H1 (cell line): Measurements from ENCODE around the gene NUMB. TPM values are rescaled to one million over a fixed set of nuclear protein-coding genes. Genes with fewer than 3 reads are reported as not detected.
A peak's percentile ranks its signal among the peaks of the same experiment; 100 is the strongest.

Experiments
- CTCF ChIA-PET: fragments of 300-600 bp; sonication (Branson Sonifier 250); formaldehyde crosslinking; loops from one replicate; lab custom pipeline; 2021; ENCODE audit not compliant: partially characterized antibody; lab: Charles Lee
- POLR2A ChIA-PET: fragments of 300-600 bp; sonication (Branson Sonifier 250); formaldehyde crosslinking; loops from one replicate; lab custom pipeline; 2021; ENCODE audit warnings: inconsistent platforms; ENCODE audit not compliant: partially characterized antibody; lab: Charles Lee
- DNase-seq, 2 experiments: peaks; one replicate each; pipeline versions ENCODE4 v3.0.0 to v3.0.0-alpha.2; 2010 to 2022; ENCODE audit warnings: low spot score in 2 of 2, low read depth in 1 of 2, mixed read lengths in 1 of 2
- FAIRE-seq: peaks from 2 replicates; lab custom pipeline; 2011; peaks lifted over from hg19 to GRCh38; lab: Jason Lieb, UNC
- H2AFZ ChIP-seq: 2 replicates; pipeline ENCODE4 v1.8.1; 2012; ENCODE audit warnings: low read length, inconsistent platforms
- H2AK5ac ChIP-seq: 2 replicates; pipeline ENCODE4 v1.6.1; 2013; ENCODE audit warnings: low read depth, low read length
- H2BK120ac ChIP-seq: replicated peaks from 2 replicates; pipeline ENCODE3; 2013; ENCODE audit warnings: low read depth, low read length, inconsistent platforms
- H2BK12ac ChIP-seq: 2 replicates; pipeline ENCODE4 v1.6.1; 2013; ENCODE audit warnings: low read depth, low read length
- H2BK15ac ChIP-seq: 2 replicates; pipeline ENCODE4 v1.6.1; 2013; ENCODE audit warnings: low read length
- H2BK20ac ChIP-seq: 2 replicates; pipeline ENCODE4 v1.6.1; 2013; ENCODE audit warnings: low read length
- H2BK5ac ChIP-seq: 2 replicates; pipeline ENCODE4 v1.6.1; 2013; ENCODE audit warnings: low read depth, low read length
- H3K14ac ChIP-seq: 2 replicates; pipeline ENCODE4 v1.6.1; 2013; ENCODE audit warnings: inconsistent platforms; ENCODE audit not compliant: insufficient read length
- H3K18ac ChIP-seq: 2 replicates; pipeline ENCODE4 v1.6.1; 2013; ENCODE audit warnings: low read length; ENCODE audit errors: extremely low read depth
- H3K23ac ChIP-seq: 2 replicates; pipeline ENCODE4 v1.6.1; 2013; ENCODE audit warnings: inconsistent platforms; ENCODE audit not compliant: insufficient read length
- H3K23me2 ChIP-seq: 2 replicates; pipeline ENCODE4 v1.6.1; 2013; ENCODE audit warnings: low read depth, low read length
- H3K27ac ChIP-seq: 2 replicates; pipeline ENCODE4 v1.6.1; 2011; ENCODE audit warnings: low read depth, low read length, inconsistent platforms
- H3K27me3 ChIP-seq, 4 experiments: replicated peaks in 1 of 4; 1 replicate in 1 of 4; 2 replicates in 3 of 4; pipeline versions ENCODE4 v1.6.1 to v1.8.1; 2011 to 2013; ENCODE audit warnings: low read length in 3 of 4, mild to moderate bottlenecking in 3 of 4, inconsistent platforms in 2 of 4, mixed read lengths in 2 of 4, moderate library complexity in 1 of 4; ENCODE audit not compliant: control insufficient read depth in 3 of 4, insufficient read depth in 3 of 4; ENCODE audit errors: extremely low read depth in 1 of 4
- H3K36me3 ChIP-seq, 4 experiments: 2 replicates each; pipeline versions ENCODE4 v1.6.1 to v1.8.1; 2011 to 2013; ENCODE audit warnings: mild to moderate bottlenecking in 4 of 4, low read length in 3 of 4, moderate library complexity in 2 of 4, control low read depth in 1 of 4, inconsistent platforms in 1 of 4; ENCODE audit not compliant: insufficient read depth in 4 of 4, control insufficient read depth in 2 of 4
- H3K4ac ChIP-seq: replicated peaks from 2 replicates; pipeline ENCODE3; 2013; ENCODE audit warnings: low read length, low read depth, mixed read lengths, inconsistent platforms; ENCODE audit not compliant: insufficient read length
- H3K4me1 ChIP-seq, 4 experiments: replicated peaks in 1 of 4; 1 replicate in 1 of 4; 2 replicates in 3 of 4; pipeline versions ENCODE4 v1.6.1 to v1.8.1; 2011 to 2013; ENCODE audit warnings: low read length in 3 of 4, inconsistent platforms in 2 of 4, mixed read lengths in 1 of 4; ENCODE audit not compliant: insufficient read depth in 4 of 4, control insufficient read depth in 3 of 4
- H3K4me2 ChIP-seq, 2 experiments: 2 replicates each; pipeline versions ENCODE4 v1.6.1 to v1.8.1; 2011 to 2013; ENCODE audit warnings: low read depth in 2 of 2, low read length in 2 of 2, control low read depth in 1 of 2, inconsistent platforms in 1 of 2, mild to moderate bottlenecking in 1 of 2; ENCODE audit not compliant: insufficient read depth in 1 of 2
- H3K4me3 ChIP-seq, 4 experiments: fragments of 200-600, 300-600 bp in 1 of 4; sonication (generic), shearing (Covaris generic), sonication (Bioruptor Twin) in 1 of 4; 2 replicates each; pipeline versions ENCODE4 v1.5.1 to v1.8.1; 2011 to 2016; ENCODE audit warnings: low read length in 4 of 4, low read depth in 3 of 4, control low read depth in 2 of 4, inconsistent platforms in 2 of 4, mild to moderate bottlenecking in 2 of 4, mixed read lengths in 1 of 4, moderate library complexity in 1 of 4; ENCODE audit not compliant: insufficient read depth in 2 of 4; ENCODE audit errors: extremely low read depth in 1 of 4
- H3K56ac ChIP-seq: replicated peaks from 2 replicates; pipeline ENCODE3; 2013; ENCODE audit warnings: low read depth, mild to moderate bottlenecking, mixed read lengths, low read length, inconsistent platforms; ENCODE audit not compliant: insufficient read length
- H3K79me1 ChIP-seq: 2 replicates; pipeline ENCODE4 v1.6.1; 2013; ENCODE audit warnings: low read depth, low read length, control low read depth
- H3K79me2 ChIP-seq, 2 experiments: 2 replicates each; pipeline versions ENCODE4 v1.6.1 to v1.8.1; 2012 to 2013; ENCODE audit warnings: low read length in 2 of 2, mild to moderate bottlenecking in 2 of 2, inconsistent platforms in 1 of 2; ENCODE audit not compliant: insufficient read depth in 2 of 2, control insufficient read depth in 1 of 2
- H3K9ac ChIP-seq, 4 experiments: replicated peaks in 1 of 4; 1 replicate in 1 of 4; 2 replicates in 3 of 4; pipeline versions ENCODE4 v1.6.1 to v1.8.1; 2011 to 2013; ENCODE audit warnings: low read depth in 3 of 4, low read length in 3 of 4, control low read depth in 2 of 4, mild to moderate bottlenecking in 2 of 4, moderate library complexity in 2 of 4, inconsistent platforms in 1 of 4; ENCODE audit errors: extremely low read depth in 1 of 4
- H3K9me3 ChIP-seq, 2 experiments: 2 replicates each; pipeline versions ENCODE4 v1.6.1 to v1.8.1; 2012 to 2013; ENCODE audit warnings: mild to moderate bottlenecking in 2 of 2, moderate library complexity in 2 of 2, control low read depth in 1 of 2, inconsistent platforms in 1 of 2, low read depth in 1 of 2, low read length in 1 of 2, mixed read lengths in 1 of 2; ENCODE audit not compliant: insufficient read depth in 2 of 2
- H4K20me1 ChIP-seq, 2 experiments: replicated peaks in 1 of 2; 2 replicates each; pipeline versions ENCODE3 to v1.8.1; 2011 to 2013; ENCODE audit warnings: inconsistent platforms in 2 of 2, low read length in 2 of 2, mild to moderate bottlenecking in 1 of 2; ENCODE audit not compliant: insufficient read depth in 2 of 2, control insufficient read depth in 1 of 2
- H4K5ac ChIP-seq: 2 replicates; pipeline ENCODE4 v1.6.1; 2013; ENCODE audit warnings: low read length, low read depth, mixed read lengths, inconsistent platforms; ENCODE audit not compliant: insufficient read length
- H4K8ac ChIP-seq: 2 replicates; pipeline ENCODE4 v1.8.0; 2013; ENCODE audit warnings: mild to moderate bottlenecking, moderate library complexity, low read length, inconsistent platforms; ENCODE audit not compliant: insufficient read depth; ENCODE audit errors: extremely low read depth
- H4K91ac ChIP-seq: replicated peaks from 2 replicates; pipeline ENCODE3; 2013; ENCODE audit warnings: low read length, mixed read lengths, inconsistent platforms; ENCODE audit not compliant: insufficient read length
- ASH2L ChIP-seq: fragments of 200-600, 300-600 bp; sonication (generic); IDR thresholded peaks from one replicate; pipeline ENCODE4 v1.7.1; 2017; ENCODE audit warnings: low read length
- GABPA ChIP-seq: IDR thresholded peaks from 2 replicates; pipeline ENCODE4 v1.6.1; 2011; ENCODE audit warnings: mild to moderate bottlenecking, low read length, moderate library complexity, borderline replicate concordance; ENCODE audit not compliant: insufficient read depth
- KDM1A ChIP-seq: fragments of 200-600, 300-600 bp; sonication (generic); IDR thresholded peaks from 2 replicates; pipeline ENCODE4 v1.7.1; 2016; ENCODE audit warnings: mild to moderate bottlenecking, low read length, borderline replicate concordance
- POLR2AphosphoS5 ChIP-seq: IDR thresholded peaks from 2 replicates; pipeline ENCODE4 v1.6.1; 2011; ENCODE audit warnings: low read depth, low read length
- SIN3A ChIP-seq, 2 experiments: IDR thresholded peaks in 1 of 2; conservative IDR thresholded peaks in 1 of 2; 2 replicates each; pipeline ENCODE4 v1.6.1; 2011 to 2012; ENCODE audit warnings: low read length in 2 of 2, improper control_type of control experiment in 1 of 2, low read depth in 1 of 2, mild to moderate bottlenecking in 1 of 2
- SUZ12 ChIP-seq: fragments of 200-600 bp; sonication (generic); IDR thresholded peaks from 2 replicates; pipeline ENCODE4 v1.6.1; 2012; ENCODE audit warnings: mild to moderate bottlenecking, inconsistent platforms, low read length, moderate library complexity, mixed read lengths
- TAF1 ChIP-seq: IDR thresholded peaks from 2 replicates; pipeline ENCODE4 v1.6.1; 2011; ENCODE audit warnings: mild to moderate bottlenecking, low read depth, low read length
- YY1 ChIP-seq: IDR thresholded peaks from 2 replicates; pipeline ENCODE4 v1.6.1; 2011; ENCODE audit warnings: low read depth, mild to moderate bottlenecking, low read length
- WGBS, 2 experiments: shearing (Covaris generic) in 1 of 2; methylation state at CpG; one replicate each; pipeline versions ENCODE4 v1.1.6 to v1.1.7; 2013 to 2015; ENCODE audit warnings: low lambda C conversion rate in 2 of 2, mixed read lengths in 2 of 2, inconsistent platforms in 1 of 2, low coverage in 1 of 2, missing lambda C conversion rate in 1 of 2; ENCODE audit not compliant: insufficient replicate concordance in 2 of 2, insufficient coverage in 1 of 2, insufficient read length in 1 of 2; ENCODE audit errors: extremely low coverage in 1 of 2, missing lambda C conversion rate in 1 of 2; 5-methylcytosine and 5-hydroxymethylcytosine counted together
- polyA plus RNA-seq, 7 experiments: library from polyadenylated mRNA; depleted of rRNA in 3 of 7; stranded (reverse) in 5 of 7; unstranded in 2 of 7; fragments of >200 nt in 5 of 7; fragments of 200-250 nt in 2 of 7; gene quantifications; 1 replicate in 5 of 7; 2 replicates in 1 of 7; 4 replicates in 1 of 7; pipeline versions ENCODE4 v1.2.1 to v1.2.3, GENCODE V29; 2011 to 2013; ENCODE audit warnings: missing spikeins in 2 of 7, mixed read lengths in 2 of 7
- total RNA-seq: library from RNA; stranded (reverse); fragmentation: NEBNext Ultra II Directional; extraction: Animal tissue kit (Norgen Biotek cat#: 25700); gene quantifications from 2 replicates; pipeline ENCODE4 v1.2.1, GENCODE V29; 2021
- TF ChIP-seq, protein P1 (sequence below): IDR thresholded peaks from 2 replicates; pipeline ENCODE4 v1.6.1; 2012; ENCODE audit warnings: inconsistent platforms

Gene NUMB
- total and polyA plus RNA-seq, 2 of the 8 experiments (the other 6 are each of a cell fraction or from before 2014, with no cell fraction given), result 54.3 to 78.1 TPM

DNA sequence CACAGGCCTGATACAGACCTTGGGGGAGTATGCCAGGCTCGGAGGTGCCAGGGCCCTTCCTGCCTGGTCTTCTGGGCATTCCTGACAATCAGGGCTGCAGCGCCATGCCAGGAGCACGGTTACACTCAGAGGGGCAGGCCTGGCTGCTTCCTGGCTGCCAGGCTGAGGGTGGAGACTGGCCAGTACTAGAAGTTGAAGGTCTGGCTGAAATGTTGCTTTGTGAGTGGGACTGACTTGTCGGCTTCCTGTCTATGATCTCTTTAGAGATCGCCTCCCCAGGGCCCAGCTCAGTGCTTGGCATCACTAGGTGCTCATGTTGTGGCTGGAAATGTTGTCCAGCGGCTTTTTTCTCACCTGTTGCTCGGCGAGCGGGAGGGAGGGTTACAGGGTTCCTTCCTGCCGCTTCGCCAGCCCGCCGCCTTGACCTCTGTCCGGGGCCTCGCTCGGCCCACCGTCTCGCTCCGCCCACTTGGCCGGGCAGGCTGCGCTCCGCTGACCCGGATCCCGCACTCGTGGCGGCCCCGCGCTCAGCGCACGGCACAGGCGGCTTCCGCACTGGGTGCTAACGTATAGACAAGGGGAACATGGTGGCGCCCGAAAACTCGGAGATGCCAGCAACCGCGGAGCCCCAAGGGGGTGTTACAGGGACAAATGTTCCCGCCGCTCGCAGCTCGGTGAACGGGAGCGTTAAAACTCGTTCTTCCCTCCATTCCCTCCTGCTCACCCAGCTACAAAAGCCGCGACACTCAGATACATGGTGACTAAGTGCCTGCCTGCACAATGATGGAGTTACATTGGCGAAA is 188.4 kb downstream of the NUMB start:
- H4K20me1 ChIP-seq, result no peaks in the 10 kb centered on the region
- peak overlapping the region; percentile 61 to 63 for H3K4me2 ChIP-seq
- no peak overlapping the region for H4K5ac ChIP-seq
- H3K79me2 ChIP-seq, result no peaks in the 10 kb centered on the region
- 0 out of 2 replicates have a peak overlapping the region, but pooled peaks have one; percentile 6 for H2AFZ ChIP-seq
- no peak overlapping the region for H2BK12ac ChIP-seq
- no peak overlapping the region for H2BK120ac ChIP-seq
- POLR2A ChIA-PET, result interaction anchor here (1.0 to 2.1 kb wide), 3 partner anchors 8 to 90 kb away, joined by 3 to 6 read pairs (median 5); no protein-coding TSS in a partner anchor
- H2BK20ac ChIP-seq, result no peak overlapping the region
- peak overlapping the region; percentile 65; the same call in 1 of the 2 replicates for H4K8ac ChIP-seq
- 0 out of 2 replicates have a peak overlapping the region, but pooled peaks have one; percentile 56 for H3K18ac ChIP-seq
- no peak overlapping the region for H3K27ac ChIP-seq
- H3K36me3 ChIP-seq, result peaks cover 6 to 40% (median 13%) of the 10 kb centered on the region in 4 experiments; a peak in 7 of 8 replicates
- no peak overlapping the region for H3K23ac ChIP-seq
- H3K27me3 ChIP-seq, result peaks cover 0 to 4% (median 0%) of the 10 kb centered on the region in 4 experiments; a peak in 1 of 7 replicates
- no peaks in the 10 kb centered on the region; the same call in 1 of the 2 replicates for H3K23me2 ChIP-seq
- CTCF ChIA-PET, result interaction anchor here (0.5 to 2.4 kb wide), 9 partner anchors 16 to 203 kb away, joined by 3 to 23 read pairs (median 4); no protein-coding TSS in a partner anchor
- H3K9ac ChIP-seq, result no peak overlapping the region; a peak in 2 of 7 replicates
- DNase-seq (no peak), FAIRE-seq (no peak)
- H3K79me1 ChIP-seq, result no peaks in the 10 kb centered on the region
- no peak overlapping the region for H2BK15ac ChIP-seq
- no peaks in the 10 kb centered on the region for H3K9me3 ChIP-seq
- no peak overlapping the region for H3K14ac ChIP-seq
- H3K4me1 ChIP-seq, result peaks cover 0 to 6% (median 3%) of the 10 kb centered on the region in 4 experiments; a peak in 5 of 7 replicates
- H3K4ac ChIP-seq, result no peak overlapping the region
- H2BK5ac ChIP-seq, result no peak overlapping the region; the same call in 1 of the 2 replicates
- no peak overlapping the region for H2AK5ac ChIP-seq
- WGBS, 2 experiments, result 43% methylated on average over 42 of the region's 48 CpGs; no CpG with 5 or more reads in 1 of the 2 experiments
- peak overlapping the region in 2 of 4 experiments; percentile 6 to 43; a peak in 4 of 8 replicates for H3K4me3 ChIP-seq
- H3K56ac ChIP-seq, result no peak overlapping the region
- no peak overlapping the region for H4K91ac ChIP-seq
- 0 out of 2 replicates have a peak, but pooled peaks have one; percentile 24 for TF ChIP-seq TAF1
- 0 out of 2 replicates have a peak, but pooled peaks have one; percentile 30 for TF ChIP-seq SUZ12
- TF ChIP-seq GABPA, result 0 out of 2 replicates have a peak, but pooled peaks have one; percentile 43
- peak; percentile 33 for TF ChIP-seq ASH2L
- no peak for TF ChIP-seq YY1
- no peak for TF ChIP-seq KDM1A
- TF ChIP-seq, protein P1, sequence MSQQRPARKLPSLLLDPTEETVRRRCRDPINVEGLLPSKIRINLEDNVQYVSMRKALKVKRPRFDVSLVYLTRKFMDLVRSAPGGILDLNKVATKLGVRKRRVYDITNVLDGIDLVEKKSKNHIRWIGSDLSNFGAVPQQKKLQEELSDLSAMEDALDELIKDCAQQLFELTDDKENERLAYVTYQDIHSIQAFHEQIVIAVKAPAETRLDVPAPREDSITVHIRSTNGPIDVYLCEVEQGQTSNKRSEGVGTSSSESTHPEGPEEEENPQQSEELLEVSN, result peak; percentile 59; the same call in 1 of the 2 replicates
- peak; percentile 42; the same call in 1 of the 2 replicates for TF ChIP-seq POLR2AphosphoS5
- no peak for TF ChIP-seq SIN3A (conservative IDR thresholded peaks at IDR 0.05 in 1 of 2, IDR thresholded peaks at IDR 0.05 in 1 of 2; ENCODE audit: low read depth in 1 of 2, low read length in 2 of 2)
